Kidney epithelial cell (primary cell): ENCODE data around the gene RSPO4. TPM values are rescaled to one million over a fixed set of nuclear protein-coding genes. Genes with fewer than 3 reads are reported as not detected.

ENCODE experiments used
- DNase-seq: peaks from one replicate; pipeline ENCODE4 v3.0.0-alpha.2; 2010; ENCODE audit warnings: low read depth
- H3K27me3 ChIP-seq: 2 replicates; pipeline ENCODE4 v1.6.0; 2011; ENCODE audit warnings: low read length; ENCODE audit not compliant: control insufficient read depth, insufficient read depth
- H3K36me3 ChIP-seq: 2 replicates; pipeline ENCODE4 v1.5.1; 2011; ENCODE audit warnings: low read length; ENCODE audit not compliant: control insufficient read depth, insufficient read depth
- H3K4me3 ChIP-seq: 2 replicates; pipeline ENCODE4 v1.5.1; 2011; ENCODE audit warnings: low read depth, mild to moderate bottlenecking, control low read depth, low read length
- total RNA-seq: library from RNA; depleted of rRNA; stranded (reverse); fragments of >200 nt; gene quantifications from 2 replicates; pipeline ENCODE4 v1.2.3, GENCODE V29; 2015
- TF ChIP-seq, protein P1 (sequence below): IDR thresholded peaks from 2 replicates; pipeline ENCODE4 v1.5.1; 2011; ENCODE audit warnings: mild to moderate bottlenecking, moderate library complexity, low read length, control low read depth, inconsistent platforms; ENCODE audit not compliant: insufficient read depth, poor library complexity, severe bottlenecking

RSPO4 gene
- total RNA-seq, 1 donor from 2014 or later: 3.3 TPM

GRCh38 chr20:951384-952169 lies 50.5 kb downstream of the RSPO4 start:
- TF ChIP-seq, protein P1, sequence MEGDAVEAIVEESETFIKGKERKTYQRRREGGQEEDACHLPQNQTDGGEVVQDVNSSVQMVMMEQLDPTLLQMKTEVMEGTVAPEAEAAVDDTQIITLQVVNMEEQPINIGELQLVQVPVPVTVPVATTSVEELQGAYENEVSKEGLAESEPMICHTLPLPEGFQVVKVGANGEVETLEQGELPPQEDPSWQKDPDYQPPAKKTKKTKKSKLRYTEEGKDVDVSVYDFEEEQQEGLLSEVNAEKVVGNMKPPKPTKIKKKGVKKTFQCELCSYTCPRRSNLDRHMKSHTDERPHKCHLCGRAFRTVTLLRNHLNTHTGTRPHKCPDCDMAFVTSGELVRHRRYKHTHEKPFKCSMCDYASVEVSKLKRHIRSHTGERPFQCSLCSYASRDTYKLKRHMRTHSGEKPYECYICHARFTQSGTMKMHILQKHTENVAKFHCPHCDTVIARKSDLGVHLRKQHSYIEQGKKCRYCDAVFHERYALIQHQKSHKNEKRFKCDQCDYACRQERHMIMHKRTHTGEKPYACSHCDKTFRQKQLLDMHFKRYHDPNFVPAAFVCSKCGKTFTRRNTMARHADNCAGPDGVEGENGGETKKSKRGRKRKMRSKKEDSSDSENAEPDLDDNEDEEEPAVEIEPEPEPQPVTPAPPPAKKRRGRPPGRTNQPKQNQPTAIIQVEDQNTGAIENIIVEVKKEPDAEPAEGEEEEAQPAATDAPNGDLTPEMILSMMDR: no peak
- H3K36me3 ChIP-seq: no peaks in the 10 kb centered on the region
- no peak overlapping the region for H3K4me3 ChIP-seq
- peaks cover 4% of the 10 kb centered on the region for H3K27me3 ChIP-seq
- no peak for DNase-seq

- Histone ChIP-seq H3K36me3 (no peaks in the 10 kb centered on the region), H3K27me3 (no peaks in the 10 kb centered on the region), H3K4me3 (no peak overlapping the region)
- no peak for DNase-seq
- TF ChIP-seq, protein P1: no peak
Observed at GRCh38 chr20:949717-950116, 52.4 kb downstream of the RSPO4 start.

GRCh38 chr20:946826-947225 lies 55.3 kb downstream of the RSPO4 start:
- TF ChIP-seq, protein P1: no peak
- Histone ChIP-seq H3K4me3 (no peak overlapping the region), H3K36me3 (no peaks in the 10 kb centered on the region), H3K27me3 (no peaks in the 10 kb centered on the region)
- no peak for DNase-seq

GRCh38 chr20:945841-946240 lies 56.3 kb downstream of the RSPO4 start:
- Histone ChIP-seq H3K27me3 (no peaks in the 10 kb centered on the region), H3K36me3 (no peaks in the 10 kb centered on the region), H3K4me3 (no peak overlapping the region)
- DNase-seq: no peak
- TF ChIP-seq, protein P1: no peak

GRCh38 chr20:944774-945410 lies 57.2 kb downstream of the RSPO4 start:
- TF ChIP-seq, protein P1: no peak
- DNase-seq: no peak
- H3K36me3 ChIP-seq: no peaks in the 10 kb centered on the region
- no peak overlapping the region for H3K4me3 ChIP-seq
- no peaks in the 10 kb centered on the region for H3K27me3 ChIP-seq
